ENCODE measurements around the gene ANK2.

ANK2 gene

DNA sequence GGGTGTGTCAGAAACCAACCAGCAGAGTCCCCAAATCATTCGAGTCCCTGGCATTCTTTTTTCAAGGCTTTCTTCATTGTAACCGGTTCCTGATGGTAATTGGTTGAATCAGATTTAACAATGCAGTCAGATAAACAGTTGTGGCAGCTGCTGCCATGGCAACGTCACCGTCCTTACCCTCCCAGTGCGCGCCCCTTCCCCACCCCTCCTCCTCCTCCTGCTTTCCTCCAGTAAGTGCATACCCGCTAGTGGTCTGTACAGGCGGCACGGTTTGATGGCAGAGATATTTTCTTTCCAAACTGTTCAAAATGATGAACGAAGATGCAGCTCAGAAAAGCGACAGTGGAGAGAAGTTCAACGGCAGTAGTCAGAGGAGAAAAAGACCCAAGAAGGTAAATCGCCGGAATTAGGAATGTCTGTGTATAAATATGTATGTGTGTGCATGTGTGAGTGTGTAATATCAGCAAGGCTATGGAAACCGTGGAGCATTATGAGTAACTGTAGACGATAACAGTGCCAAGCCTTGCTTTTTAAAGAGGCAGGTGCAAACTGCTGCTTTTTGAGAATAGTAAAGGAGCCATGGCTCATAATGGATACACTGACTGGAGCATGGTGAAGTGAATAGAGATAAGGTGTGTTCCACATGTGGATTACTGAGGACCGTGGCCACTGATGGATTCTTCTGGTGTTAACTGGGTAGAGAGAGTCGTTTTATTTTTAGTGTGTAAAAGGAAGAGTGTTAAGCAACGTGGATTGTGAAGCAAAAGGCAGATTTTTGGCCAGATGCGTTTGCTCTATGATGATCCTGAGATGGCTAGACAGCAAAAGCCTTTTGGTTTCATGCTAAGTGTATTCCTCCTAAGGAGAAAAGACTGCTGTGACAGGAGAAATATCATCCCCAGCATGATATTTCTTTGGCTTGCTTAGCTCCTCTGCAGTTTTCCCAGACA, at the start of gene ANK2:
TSS of gene ANK2 (plus strand) at position 233 of the 950 bp plus-strand sequence. CDS start at position 309, 76 bp downstream.
- no peak for DNase-seq

GRCh38 chr4:113003841-113004240, 45.6 kb upstream of the ANK2 start:
- no peak for DNase-seq

GRCh38 chr4:113004655-113005054, 44.8 kb upstream of the ANK2 start:
- no peak for DNase-seq

GRCh38 chr4:113006632-113007031, 42.8 kb upstream of the ANK2 start:
- DNase-seq, result no peak

DNA sequence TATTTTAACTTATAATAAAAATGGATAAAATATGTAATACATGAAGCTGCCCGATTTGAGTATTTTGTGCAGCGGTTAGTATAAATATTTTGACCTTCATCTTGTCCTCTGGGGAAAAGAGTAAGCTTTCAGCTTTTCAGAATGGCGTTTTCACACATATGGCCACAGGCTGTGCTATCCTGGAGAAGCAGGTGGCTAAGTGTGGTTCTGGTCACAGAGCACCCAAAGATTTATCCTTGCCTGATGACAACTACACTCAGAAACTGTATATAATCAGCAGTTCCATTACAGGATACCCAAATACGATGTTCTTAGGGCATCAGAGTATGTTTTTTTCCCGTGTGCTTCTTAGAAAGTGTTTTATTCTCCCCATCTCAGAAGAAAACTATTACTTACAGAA, 42.3 kb upstream of the ANK2 start:
- DNase-seq, result no peak

DNA sequence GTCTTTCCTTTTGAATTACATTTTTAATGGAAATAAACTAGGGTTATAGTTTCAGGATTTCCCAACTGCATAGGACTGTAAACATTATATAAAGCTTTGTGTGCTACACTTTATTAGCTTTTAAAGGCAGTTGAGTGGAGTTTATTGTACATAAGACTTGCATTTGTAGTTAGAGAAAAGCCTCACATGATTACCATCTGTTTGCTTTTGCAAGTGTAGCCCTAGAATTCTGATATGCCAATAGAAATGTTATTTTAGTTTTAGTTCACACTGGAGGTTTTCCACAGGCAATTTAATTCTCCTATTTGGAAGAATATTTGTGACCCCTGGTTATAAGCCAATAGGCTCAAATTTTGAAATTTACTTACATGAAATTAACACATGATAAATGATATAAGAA, 41.3 kb upstream of the ANK2 start:
- no peak for DNase-seq

DNA sequence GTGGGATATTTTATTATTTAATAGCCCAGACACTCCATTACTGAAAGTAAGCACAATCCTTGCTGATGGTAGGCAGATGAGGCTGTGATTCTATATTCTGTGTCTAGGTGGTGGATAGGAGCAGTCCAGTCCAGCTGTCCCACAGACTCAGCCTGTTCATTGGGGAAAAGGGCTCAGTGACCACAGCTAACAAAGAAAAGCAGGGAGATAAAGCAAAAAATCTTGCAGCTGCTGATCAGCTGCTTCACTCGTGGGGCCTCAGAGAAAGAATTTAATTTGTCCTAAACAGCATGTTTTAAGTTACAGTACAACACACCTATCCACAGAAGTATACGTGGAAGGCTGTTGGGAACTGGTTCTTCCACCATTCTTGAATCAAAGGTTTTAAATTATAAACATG, 40.7 kb upstream of the ANK2 start:
- no peak for DNase-seq

DNA sequence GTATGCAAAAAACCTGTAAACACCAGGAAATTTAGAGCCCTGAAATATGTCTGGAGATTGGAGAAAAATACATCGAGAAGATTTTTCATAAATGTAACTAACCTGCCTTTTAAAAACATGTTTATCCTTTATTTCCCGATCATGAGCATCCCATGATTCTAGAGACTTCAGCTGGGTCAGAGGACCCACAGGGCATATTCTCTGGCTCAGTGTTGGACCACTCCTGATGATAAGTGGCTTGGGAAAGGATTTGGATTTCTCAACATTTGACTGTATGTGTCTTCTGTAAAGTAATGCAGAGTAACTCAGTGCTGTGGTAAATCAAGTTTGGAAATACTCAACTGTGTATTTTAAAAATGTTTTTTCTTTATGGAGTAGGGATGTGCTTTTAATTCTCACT, 40.0 kb upstream of the ANK2 start:
- no peak for DNase-seq

DNA sequence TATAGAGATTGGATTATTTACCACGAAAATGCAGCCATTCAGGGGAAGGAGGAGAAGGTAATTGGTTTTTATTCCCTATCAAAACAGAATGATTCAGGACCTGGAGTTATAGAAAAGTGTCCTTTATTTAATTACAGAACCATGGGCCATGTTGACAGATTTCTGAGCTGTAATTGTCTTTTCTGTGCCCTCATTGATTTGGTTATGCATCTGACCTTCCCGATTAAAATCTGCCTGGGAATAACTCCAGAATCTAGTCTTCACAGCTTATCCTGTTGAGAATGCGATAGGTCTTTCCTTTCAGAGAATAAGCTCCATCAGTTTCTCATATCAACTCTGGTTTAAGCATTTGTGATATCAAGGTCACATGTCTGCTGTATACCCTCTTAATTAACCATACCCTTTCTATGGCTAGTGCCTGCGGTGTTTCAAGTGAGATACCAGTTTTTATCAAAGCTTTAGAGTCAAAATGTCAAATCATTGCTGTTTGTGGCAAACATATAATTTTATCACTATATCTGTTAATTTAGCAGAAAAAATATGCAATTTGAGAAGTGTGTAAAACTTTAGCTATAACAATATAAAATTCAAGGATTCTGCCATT, 37.2 kb upstream of the ANK2 start:
- DNase-seq, result no peak

DNA sequence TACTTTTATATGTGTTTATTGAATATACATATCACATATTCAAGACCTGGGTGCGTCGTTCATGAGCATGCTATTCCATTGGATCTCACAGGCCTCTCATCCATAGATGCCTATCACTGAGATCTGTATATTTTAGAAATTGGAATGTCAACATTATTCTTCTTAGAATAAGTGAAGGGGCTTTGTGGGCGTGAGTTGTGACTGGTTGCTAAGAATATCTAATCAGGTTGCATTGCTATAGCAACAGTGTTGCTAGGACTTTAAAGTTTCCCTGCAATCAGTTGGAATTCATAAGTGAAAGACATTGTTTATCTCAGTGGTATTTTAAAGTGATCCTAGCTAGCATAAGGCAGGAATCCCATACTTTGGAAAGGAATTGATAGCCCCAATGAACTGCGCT, 36.7 kb upstream of the ANK2 start:
- DNase-seq, result no peak

DNA sequence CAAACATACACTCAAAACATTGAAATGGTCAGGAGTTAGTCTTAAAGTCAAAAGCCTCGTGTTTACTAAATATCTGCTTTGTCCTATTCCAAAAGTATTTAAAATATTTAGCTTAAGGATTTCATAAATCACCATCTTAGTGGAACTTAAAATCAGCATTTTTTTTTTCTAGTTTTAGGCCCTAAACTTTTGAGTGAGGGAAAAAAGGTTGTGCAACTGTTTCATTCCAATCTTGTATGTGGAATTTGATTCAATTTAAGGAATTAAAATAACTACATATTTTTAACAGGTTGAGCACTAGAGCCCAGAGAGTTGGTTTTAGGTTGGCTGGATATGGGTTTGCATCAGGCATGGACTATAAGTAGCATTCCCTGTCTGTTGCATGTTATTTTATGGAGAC, 35.7 kb upstream of the ANK2 start:
- DNase-seq, result no peak

DNA sequence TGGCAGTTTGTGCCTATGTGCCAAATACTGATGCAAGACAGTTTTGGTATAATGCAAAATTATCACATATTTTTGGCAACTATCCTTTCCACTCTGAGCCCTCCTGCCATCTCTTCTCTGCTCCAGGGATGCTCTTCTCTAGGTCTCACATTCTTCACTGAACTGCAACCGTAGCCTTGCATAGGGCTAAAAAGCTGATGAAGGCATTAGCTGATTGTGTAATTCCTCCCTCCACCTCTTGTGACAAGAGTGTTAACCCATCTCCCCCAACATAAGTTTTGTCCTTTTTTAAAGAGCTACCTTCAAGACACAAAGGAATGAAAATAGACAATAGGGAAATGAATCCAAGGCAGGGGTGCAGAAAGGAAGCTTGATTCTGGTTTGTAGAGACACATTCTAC, 33.1 kb upstream of the ANK2 start:
- no peak for DNase-seq

- no peak for DNase-seq
Observed at GRCh38 chr4:113020966-113021365, 28.5 kb upstream of the ANK2 start.

GRCh38 chr4:113024388-113024787, 25.1 kb upstream of the ANK2 start:
- DNase-seq, result no peak

DNA sequence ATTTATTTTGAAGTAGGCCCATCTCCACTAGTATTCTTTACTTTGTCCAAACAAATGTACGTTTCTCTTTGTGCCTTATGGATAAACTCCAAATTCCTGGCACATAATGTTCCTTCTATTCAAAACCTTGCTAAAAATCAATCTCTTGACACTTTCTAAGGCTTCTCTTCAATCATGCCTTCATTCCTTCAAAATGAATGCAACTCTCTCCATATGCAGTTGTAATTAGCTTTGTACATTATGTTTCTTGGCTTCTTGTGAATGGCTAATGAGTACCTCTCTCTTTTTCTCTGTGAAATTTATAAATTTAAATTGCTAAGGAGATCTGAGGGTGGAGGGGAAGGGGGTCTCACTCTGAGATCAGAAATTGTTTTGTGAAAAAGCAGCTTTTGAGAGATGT, 24.0 kb upstream of the ANK2 start:
- no peak for DNase-seq

- DNase-seq, result no peak
Observed at GRCh38 chr4:113026556-113026955, 22.9 kb upstream of the ANK2 start.

DNA sequence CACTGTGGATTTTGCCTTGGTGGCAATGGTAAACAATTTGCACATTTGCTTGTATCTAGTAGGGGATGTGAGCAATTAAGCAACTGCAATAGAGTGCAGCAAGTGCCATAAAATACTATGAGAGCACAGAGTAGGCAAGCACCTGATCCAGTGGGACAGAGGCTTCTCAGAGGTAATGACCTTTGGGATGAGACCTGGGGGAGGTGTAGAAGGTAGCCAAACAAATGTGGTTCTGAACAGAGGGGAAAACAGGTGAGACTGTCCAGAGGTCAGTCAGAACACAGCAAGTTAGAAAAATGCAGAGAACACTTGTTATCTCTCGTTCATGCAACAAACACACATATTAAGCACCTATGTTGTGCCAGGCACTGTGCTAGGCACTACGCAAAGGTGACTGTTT, 21.4 kb upstream of the ANK2 start:
- no peak for DNase-seq

GRCh38 chr4:113031212-113031611, 18.2 kb upstream of the ANK2 start:
- DNase-seq, result no peak

DNA sequence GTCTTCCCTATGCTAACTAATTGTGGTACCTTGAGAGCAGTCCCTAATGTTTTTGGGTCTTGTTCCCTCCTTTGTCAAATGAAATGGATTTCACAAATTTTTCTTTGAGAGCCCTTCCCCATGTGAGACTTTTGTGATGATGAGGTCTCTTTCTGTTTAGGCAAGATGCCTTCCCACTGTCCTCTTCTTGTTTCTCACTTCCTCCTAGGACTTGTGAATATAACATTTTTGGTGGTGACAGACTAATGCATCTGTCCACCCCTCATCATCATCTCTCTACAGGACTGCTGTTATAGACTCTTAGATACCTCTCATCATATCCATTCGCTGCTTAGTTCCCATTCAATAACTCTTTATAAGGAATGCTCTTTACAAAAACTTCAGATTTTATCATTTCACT, 8.7 kb upstream of the ANK2 start:
- DNase-seq, result no peak

DNA sequence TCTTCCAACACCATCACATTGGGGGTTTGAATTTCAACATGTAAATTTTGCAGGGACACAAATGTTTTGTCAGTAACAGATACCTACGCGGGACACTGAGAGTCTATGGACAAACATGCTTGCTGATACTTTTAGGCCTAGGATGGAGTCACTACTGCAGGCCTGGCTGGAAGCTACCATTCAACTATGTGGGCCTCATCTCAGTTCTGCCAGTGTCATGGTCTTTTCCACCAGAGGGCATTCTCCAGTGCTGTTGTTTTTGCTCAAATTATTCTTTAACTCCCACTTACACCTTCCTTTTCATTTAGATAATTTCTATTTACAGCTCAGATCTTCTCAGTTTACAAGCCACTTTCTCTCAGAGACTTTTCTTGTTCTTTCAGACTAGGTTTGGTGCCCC, 7.0 kb upstream of the ANK2 start:
- no peak for DNase-seq

DNA sequence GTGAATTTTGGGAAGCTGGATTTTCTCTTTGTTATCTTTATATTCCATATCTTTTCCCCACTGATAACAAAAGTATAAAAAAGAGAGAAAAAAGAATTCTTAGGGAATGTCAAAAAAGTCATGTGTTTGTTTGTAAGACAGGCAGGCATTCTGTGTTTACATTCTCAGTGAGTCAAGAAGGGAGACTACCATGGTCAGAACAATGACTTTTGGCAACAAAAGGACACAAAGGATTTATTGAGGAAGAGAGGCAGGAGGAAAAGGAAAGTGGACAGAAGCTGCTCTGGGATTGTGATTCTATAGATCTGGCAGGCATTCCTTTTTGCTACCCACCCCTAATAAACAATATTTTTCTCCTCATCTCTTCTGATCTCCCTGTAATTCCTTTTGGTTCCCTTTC, 5.9 kb upstream of the ANK2 start:
- DNase-seq, result no peak

GRCh38 chr4:113050371-113050755, 910 bp downstream of the ANK2 start:
- no peak for DNase-seq

GRCh38 chr4:113050837-113051236, 1.4 kb downstream of the ANK2 start:
- no peak for DNase-seq

- no peak for DNase-seq
Observed at GRCh38 chr4:113051361-113051760, 1.9 kb downstream of the ANK2 start.
